ENCODE measurements around the gene CD68. TPM values are rescaled to one million over a fixed set of nuclear protein-coding genes. Genes with fewer than 3 reads are reported as not detected.

The CD68 gene
- total RNA-seq, 1 donor from 2014 or later = 0.95 TPM

DNA sequence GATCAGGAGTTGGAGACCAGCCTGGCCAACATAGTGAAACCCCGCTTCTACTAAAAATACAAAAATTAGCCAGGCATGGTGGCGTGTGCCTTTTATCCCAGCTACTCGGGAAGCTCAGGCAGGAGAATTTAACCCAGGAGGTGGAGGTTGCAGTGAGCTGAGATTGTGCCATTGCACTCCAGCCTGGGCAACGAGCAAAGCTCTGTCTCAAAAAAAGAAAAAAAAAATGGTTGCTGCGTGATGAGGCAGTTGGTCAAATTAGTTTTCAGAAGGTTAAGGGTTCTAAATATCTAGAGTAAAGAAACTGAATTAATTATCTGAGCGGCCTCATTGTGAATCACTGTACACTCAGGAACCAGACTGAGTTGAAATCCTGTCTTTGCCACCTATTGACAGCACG, 3.5 kb upstream of the CD68 start:
- no peaks in the 10 kb centered on the region for H3K27me3 ChIP-seq
- no peaks in the 10 kb centered on the region for H3K9me3 ChIP-seq (ENCODE audit: low read depth)
- Mint-ChIP-seq H3K4me3 (no peak overlapping the region), H3K9me3 (no peaks in the 10 kb centered on the region), H3K27ac (no peak overlapping the region), H3K4me1 (peaks cover 48% of the 10 kb centered on the region), H3K36me3 (peaks cover 44% of the 10 kb centered on the region), H3K27me3 (ENCODE audit: insufficient read depth, low read depth) (peaks cover 17% of the 10 kb centered on the region)
- H3K9ac ChIP-seq = no peak overlapping the region
- H3K4me1 ChIP-seq = peaks cover 17% of the 10 kb centered on the region
- no peak for DNase-seq (ENCODE audit: low spot score)
- no peak overlapping the region for H3K27ac ChIP-seq
- H3K36me3 ChIP-seq = peaks cover 17% of the 10 kb centered on the region
- no peak overlapping the region for H2AFZ ChIP-seq (replicated peaks)
- TF ChIP-seq CTCF (IDR thresholded peaks at IDR 0.05) = no peak
- TF ChIP-seq EZH2 (IDR thresholded peaks at IDR 0.05) = no peak
- no peak for TF ChIP-seq EZH2phosphoT487 (IDR thresholded peaks at IDR 0.05)
- peaks cover 82% of the 10 kb centered on the region for H3F3A ChIP-seq (ENCODE audit: low read depth)
- H3K79me2 ChIP-seq (ENCODE audit: low read depth) = peaks cover 50% of the 10 kb centered on the region
- no peak overlapping the region for H3K4me3 ChIP-seq
- peaks cover 66% of the 10 kb centered on the region for H4K20me1 ChIP-seq (ENCODE audit: low read depth)
- no peak overlapping the region for H3K4me2 ChIP-seq

- Histone ChIP-seq H2AFZ (replicated peaks) (no peak overlapping the region), H3K9me3 (ENCODE audit: low read depth) (no peaks in the 10 kb centered on the region), H3K79me2 (ENCODE audit: low read depth) (peaks cover 46% of the 10 kb centered on the region), H3K36me3 (peaks cover 17% of the 10 kb centered on the region), H3F3A (ENCODE audit: low read depth) (peaks cover 82% of the 10 kb centered on the region), H3K4me1 (peaks cover 17% of the 10 kb centered on the region), H3K27me3 (no peaks in the 10 kb centered on the region), H4K20me1 (ENCODE audit: low read depth) (peaks cover 66% of the 10 kb centered on the region), H3K27ac (no peak overlapping the region), H3K4me3 (no peak overlapping the region), H3K9ac (no peak overlapping the region), H3K4me2 (no peak overlapping the region)
- peak overlapping the region; percentile 69 for H3K4me3 Mint-ChIP-seq
- H3K36me3 Mint-ChIP-seq = peaks cover 41% of the 10 kb centered on the region
- no peak for DNase-seq (ENCODE audit: low spot score)
- H3K27me3 Mint-ChIP-seq (ENCODE audit: insufficient read depth, low read depth) = peaks cover 19% of the 10 kb centered on the region
- H3K4me1 Mint-ChIP-seq = peaks cover 48% of the 10 kb centered on the region
- TF ChIP-seq EZH2 (IDR thresholded peaks at IDR 0.05) = no peak
- no peak for TF ChIP-seq EZH2phosphoT487 (IDR thresholded peaks at IDR 0.05)
- TF ChIP-seq CTCF (IDR thresholded peaks at IDR 0.05) = no peak
- H3K27ac Mint-ChIP-seq = no peak overlapping the region
- no peaks in the 10 kb centered on the region for H3K9me3 Mint-ChIP-seq
Observed at GRCh38 chr17:7576432-7576937, 3.0 kb upstream of the CD68 start.

- no peak for DNase-seq (ENCODE audit: low spot score)
- no peak overlapping the region for H3K9ac ChIP-seq
- H2AFZ ChIP-seq (replicated peaks) = no peak overlapping the region
- no peaks in the 10 kb centered on the region for H3K9me3 ChIP-seq (ENCODE audit: low read depth)
- H3K27me3 ChIP-seq = no peaks in the 10 kb centered on the region
- peaks cover 19% of the 10 kb centered on the region for H3K27me3 Mint-ChIP-seq (ENCODE audit: insufficient read depth, low read depth)
- no peak overlapping the region for H3K4me3 ChIP-seq
- H3F3A ChIP-seq (ENCODE audit: low read depth) = peaks cover 84% of the 10 kb centered on the region
- H3K4me1 ChIP-seq = peaks cover 17% of the 10 kb centered on the region
- peak overlapping the region; percentile 40 for H3K27ac ChIP-seq
- peaks cover 52% of the 10 kb centered on the region for H3K79me2 ChIP-seq (ENCODE audit: low read depth)
- peaks cover 66% of the 10 kb centered on the region for H4K20me1 ChIP-seq (ENCODE audit: low read depth)
- H3K4me2 ChIP-seq = no peak overlapping the region
- TF ChIP-seq EZH2 (IDR thresholded peaks at IDR 0.05) = no peak
- no peak for TF ChIP-seq EZH2phosphoT487 (IDR thresholded peaks at IDR 0.05)
- TF ChIP-seq CTCF (IDR thresholded peaks at IDR 0.05) = no peak
- H3K4me1 Mint-ChIP-seq = peaks cover 47% of the 10 kb centered on the region
- peaks cover 17% of the 10 kb centered on the region for H3K36me3 ChIP-seq
- peaks cover 44% of the 10 kb centered on the region for H3K36me3 Mint-ChIP-seq
- no peaks in the 10 kb centered on the region for H3K9me3 Mint-ChIP-seq
- H3K27ac Mint-ChIP-seq = no peak overlapping the region
- H3K4me3 Mint-ChIP-seq = peak overlapping the region; percentile 48
Observed at GRCh38 chr17:7577327-7578199, 1.9 kb upstream of the CD68 start.
